ENCODE measurements around the gene NOP16. TPM values are rescaled to one million over a fixed set of nuclear protein-coding genes. Genes with fewer than 3 reads are reported as not detected.

NOP16 gene
- total RNA-seq, 4 donors from 2014 or later, result 21.6 to 43.5 (median 33.9) TPM

DNA sequence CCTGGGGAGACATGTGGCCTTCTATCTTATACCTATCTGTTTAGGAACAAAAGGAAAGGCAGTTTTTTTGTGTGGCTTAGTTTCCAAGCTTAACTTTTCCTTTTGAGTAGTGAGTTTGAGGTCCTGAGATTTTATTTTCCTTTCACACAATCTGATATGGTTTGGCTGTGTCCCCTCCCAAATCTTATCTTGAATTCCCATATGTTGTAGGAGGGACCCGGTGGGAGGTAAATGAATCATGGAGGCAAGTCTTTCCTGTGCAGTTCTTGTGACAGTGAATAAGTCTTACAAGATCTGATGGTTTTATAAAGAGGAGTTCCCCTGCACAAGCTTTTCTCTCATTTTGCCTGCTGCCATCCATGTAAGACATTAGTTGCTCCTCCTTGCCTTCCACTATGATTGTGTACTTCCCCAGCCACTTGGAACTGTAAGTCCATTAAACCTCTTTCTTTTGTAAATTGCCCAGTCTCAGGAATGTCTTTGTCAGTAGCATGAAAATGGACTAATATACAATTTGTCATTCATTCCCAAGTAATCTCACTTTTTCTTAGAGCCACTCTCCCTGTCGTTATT is 32.7 kb upstream of the NOP16 start:
- in situ Hi-C loops (cut with MboI; ENCODE audit: low sequenced_read_pairs in 4 of 4) (loop anchor here in 1 of 4 donors (25.0 kb wide), 1 partner anchor 116 kb away; the partner anchor contains the start of genes CDHR2 and RNF44), intact Hi-C loops (cut with DNase I; ENCODE audit: low total_unique reads) (no loop called here)
- Histone ChIP-seq H3K9me3 (no peaks in the 10 kb centered on the region), H3K4me1 (peaks cover 5 to 7% of the 10 kb centered on the region in 2 donors), H3K27me3 (no peaks in the 10 kb centered on the region), H3K36me3 (no peaks in the 10 kb centered on the region), H3K27ac (no peak overlapping the region), H3K4me3 (no peak overlapping the region)
- no peak for TF ChIP-seq POLR2A (IDR thresholded peaks at IDR 0.05)
- TF ChIP-seq, protein P1, sequence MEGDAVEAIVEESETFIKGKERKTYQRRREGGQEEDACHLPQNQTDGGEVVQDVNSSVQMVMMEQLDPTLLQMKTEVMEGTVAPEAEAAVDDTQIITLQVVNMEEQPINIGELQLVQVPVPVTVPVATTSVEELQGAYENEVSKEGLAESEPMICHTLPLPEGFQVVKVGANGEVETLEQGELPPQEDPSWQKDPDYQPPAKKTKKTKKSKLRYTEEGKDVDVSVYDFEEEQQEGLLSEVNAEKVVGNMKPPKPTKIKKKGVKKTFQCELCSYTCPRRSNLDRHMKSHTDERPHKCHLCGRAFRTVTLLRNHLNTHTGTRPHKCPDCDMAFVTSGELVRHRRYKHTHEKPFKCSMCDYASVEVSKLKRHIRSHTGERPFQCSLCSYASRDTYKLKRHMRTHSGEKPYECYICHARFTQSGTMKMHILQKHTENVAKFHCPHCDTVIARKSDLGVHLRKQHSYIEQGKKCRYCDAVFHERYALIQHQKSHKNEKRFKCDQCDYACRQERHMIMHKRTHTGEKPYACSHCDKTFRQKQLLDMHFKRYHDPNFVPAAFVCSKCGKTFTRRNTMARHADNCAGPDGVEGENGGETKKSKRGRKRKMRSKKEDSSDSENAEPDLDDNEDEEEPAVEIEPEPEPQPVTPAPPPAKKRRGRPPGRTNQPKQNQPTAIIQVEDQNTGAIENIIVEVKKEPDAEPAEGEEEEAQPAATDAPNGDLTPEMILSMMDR (IDR thresholded peaks at IDR 0.05 in 4 of 5, conservative IDR thresholded peaks at IDR 0.05 in 1 of 5), result no peak
- ATAC-seq (no peak), DNase-seq (no peak)

DNA sequence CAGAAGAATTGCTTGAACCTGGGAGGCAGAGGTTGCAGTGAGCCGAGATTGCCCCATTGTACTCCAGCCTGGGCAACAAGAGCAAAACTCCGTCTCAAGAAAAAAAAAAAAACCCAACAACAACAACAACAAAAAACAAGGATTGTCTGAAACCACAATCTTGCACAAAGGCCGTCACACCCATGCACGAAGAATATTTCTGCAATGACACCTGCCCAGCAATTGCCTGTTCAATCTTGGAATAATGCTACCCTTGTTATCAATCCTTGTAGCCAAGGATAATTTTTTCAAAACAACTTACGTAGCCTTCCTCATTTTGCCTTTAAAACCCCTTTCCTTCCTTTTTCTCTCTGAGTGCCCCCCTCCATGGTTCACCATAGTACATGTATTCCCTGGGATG is 31.7 kb upstream of the NOP16 start:
- in situ Hi-C loops (cut with MboI; ENCODE audit: low sequenced_read_pairs in 4 of 4), result loop anchor here in 1 of 4 donors (25.0 kb wide), 1 partner anchor 117 kb away; the partner anchor contains the start of genes CDHR2 and RNF44
- no peaks in the 10 kb centered on the region for H3K36me3 ChIP-seq
- intact Hi-C loops (cut with DNase I; ENCODE audit: low total_unique reads), result no loop called here
- H3K9me3 ChIP-seq, result no peaks in the 10 kb centered on the region
- no peak overlapping the region for H3K27ac ChIP-seq
- no peaks in the 10 kb centered on the region for H3K27me3 ChIP-seq
- TF ChIP-seq, protein P1 (IDR thresholded peaks at IDR 0.05 in 4 of 5, conservative IDR thresholded peaks at IDR 0.05 in 1 of 5), result no peak
- no peak for DNase-seq
- H3K4me1 ChIP-seq, result peaks cover 10 to 12% of the 10 kb centered on the region in 2 donors
- no peak for ATAC-seq
- H3K4me3 ChIP-seq, result no peak overlapping the region

DNA sequence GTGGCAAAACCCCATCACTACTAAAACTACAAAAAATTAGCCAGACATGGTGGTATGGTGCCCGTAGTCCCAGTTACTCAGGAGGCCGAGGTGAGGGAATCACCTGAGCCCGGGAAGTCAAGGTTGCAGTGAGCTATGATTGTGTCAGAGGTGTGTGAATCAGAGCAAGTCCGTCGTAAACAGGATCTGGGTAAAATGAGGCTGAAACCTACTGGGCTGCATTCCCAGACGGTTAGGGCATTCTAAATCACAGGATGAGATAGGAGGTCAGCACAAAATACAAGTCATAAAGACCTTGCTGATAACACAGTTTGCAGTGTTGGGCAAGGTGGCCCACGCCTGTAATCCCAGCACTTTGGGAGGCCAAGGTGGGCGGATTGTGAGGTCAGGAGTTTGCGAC is 29.9 kb upstream of the NOP16 start:
- no peak for TF ChIP-seq POLR2A (IDR thresholded peaks at IDR 0.05)
- TF ChIP-seq, protein P1 (IDR thresholded peaks at IDR 0.05 in 4 of 5, conservative IDR thresholded peaks at IDR 0.05 in 1 of 5), result no peak
- no peak overlapping the region for H3K27ac ChIP-seq
- no peaks in the 10 kb centered on the region for H3K36me3 ChIP-seq
- DNase-seq, result no peak
- peaks cover 28 to 29% of the 10 kb centered on the region in 2 donors for H3K4me1 ChIP-seq
- in situ Hi-C loops (cut with MboI; ENCODE audit: low sequenced_read_pairs in 4 of 4), result loop anchor here in 1 of 4 donors (25.0 kb wide), 1 partner anchor 119 kb away; the partner anchor contains the start of genes CDHR2 and RNF44
- intact Hi-C loops (cut with DNase I; ENCODE audit: low total_unique reads), result loop anchor here (10.0 kb wide), 1 partner anchor 157 kb away; no protein-coding TSS in a partner anchor
- H3K4me3 ChIP-seq, result no peak overlapping the region
- no peaks in the 10 kb centered on the region for H3K27me3 ChIP-seq
- H3K9me3 ChIP-seq, result no peaks in the 10 kb centered on the region
- ATAC-seq, result no peak

DNA sequence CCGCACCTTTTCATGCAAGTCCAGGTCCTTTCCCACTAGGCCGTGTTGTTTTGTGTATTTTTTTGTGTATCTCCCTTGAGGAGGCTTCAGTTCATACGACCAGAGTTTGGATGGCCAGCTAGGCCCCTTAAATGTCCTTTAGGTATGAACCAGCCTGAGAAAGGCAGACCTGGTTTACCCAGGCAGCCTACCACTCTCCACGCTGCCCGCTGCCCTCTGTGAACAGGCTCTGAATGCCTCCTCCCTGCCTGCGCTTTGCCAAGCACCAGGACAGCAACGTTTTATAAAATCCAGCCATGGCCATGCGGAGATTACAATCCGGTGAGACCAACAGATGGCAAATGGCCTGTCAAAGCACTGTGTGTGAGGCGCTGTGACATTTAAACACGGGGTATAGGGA is 28.6 kb upstream of the NOP16 start:
- no peak for TF ChIP-seq POLR2A (IDR thresholded peaks at IDR 0.05)
- TF ChIP-seq, protein P1 (IDR thresholded peaks at IDR 0.05 in 4 of 5, conservative IDR thresholded peaks at IDR 0.05 in 1 of 5), result no peak
- intact Hi-C loops (cut with DNase I; ENCODE audit: low total_unique reads), result loop anchor here (1.0 to 10.0 kb wide), 6 partner anchors 28 to 230 kb away; partner anchors contain the start of genes FAF2, KIAA1191, RNF44 and TSPAN17
- no peaks in the 10 kb centered on the region for H3K27me3 ChIP-seq
- H3K4me1 ChIP-seq, result peaks cover 38 to 41% of the 10 kb centered on the region in 2 donors
- peak overlapping the region; percentile 21 to 93 (median 62) for H3K4me3 ChIP-seq
- no peaks in the 10 kb centered on the region for H3K36me3 ChIP-seq
- in situ Hi-C loops (cut with MboI; ENCODE audit: low sequenced_read_pairs in 4 of 4), result loop anchor here in 1 of 4 donors (25.0 kb wide), 1 partner anchor 120 kb away; the partner anchor contains the start of genes CDHR2 and RNF44
- no peaks in the 10 kb centered on the region for H3K9me3 ChIP-seq
- peak overlapping the region; percentile 72 to 99 (median 86) for H3K27ac ChIP-seq
- ATAC-seq (peak in 1 of 2 donors; percentile 1), DNase-seq (no peak)

Measured in gastrocnemius medialis (tissue), 4 donors.